Activated T-cell treated with anti-CD3 and anti-CD28 coated beads, Interleukin-2, amount 50 U/mL, for 24 hours (primary cell): ENCODE measurements around the gene RAB13.

Experiments used
- DNase-seq: peaks from one replicate; pipeline ENCODE4 v3.0.0-alpha.2; 2020
- H3K27ac Mint-ChIP-seq: 2 replicates; pipeline ENCODE4 v1.8.0; 2020; ENCODE audit warnings: mild to moderate bottlenecking, mixed read lengths
- H3K27me3 Mint-ChIP-seq: 2 replicates; pipeline ENCODE4 v1.8.0; 2020; ENCODE audit warnings: mixed read lengths
- H3K36me3 Mint-ChIP-seq: 2 replicates; pipeline ENCODE4 v1.8.0; 2020; ENCODE audit warnings: low read depth, mixed read lengths
- H3K4me1 Mint-ChIP-seq: 2 replicates; pipeline ENCODE4 v1.8.0; 2020; ENCODE audit warnings: low read depth, mixed read lengths
- H3K4me3 Mint-ChIP-seq: 2 replicates; pipeline ENCODE4 v1.8.0; 2020; ENCODE audit warnings: mild to moderate bottlenecking, moderate library complexity, mixed read lengths
- H3K9me3 Mint-ChIP-seq: 2 replicates; pipeline ENCODE4 v1.8.0; 2020; ENCODE audit warnings: mixed read lengths

RAB13 gene

GRCh38 chr1:153956997-153957715 is 29.0 kb downstream of the RAB13 start:
- no peaks in the 10 kb centered on the region for H3K27me3 Mint-ChIP-seq
- peaks cover 62% of the 10 kb centered on the region for H3K4me1 Mint-ChIP-seq
- H3K36me3 Mint-ChIP-seq, result peaks cover 78% of the 10 kb centered on the region
- H3K9me3 Mint-ChIP-seq, result no peaks in the 10 kb centered on the region
- DNase-seq, result no peak
- H3K27ac Mint-ChIP-seq, result peak overlapping the region; percentile 98
- H3K4me3 Mint-ChIP-seq, result peak overlapping the region; percentile 93

- DNase-seq, result no peak
- peaks cover 47% of the 10 kb centered on the region for H3K4me1 Mint-ChIP-seq
- no peaks in the 10 kb centered on the region for H3K9me3 Mint-ChIP-seq
- H3K27me3 Mint-ChIP-seq, result no peaks in the 10 kb centered on the region
- peaks cover 79% of the 10 kb centered on the region for H3K36me3 Mint-ChIP-seq
- H3K27ac Mint-ChIP-seq, result peak overlapping the region; percentile 85
- no peak overlapping the region for H3K4me3 Mint-ChIP-seq
Measured at GRCh38 chr1:153954826-153955225, 31.3 kb downstream of the RAB13 start.

GRCh38 chr1:153953859-153954365 is 32.2 kb downstream of the RAB13 start:
- Mint-ChIP-seq H3K4me3 (no peak overlapping the region), H3K4me1 (peaks cover 40% of the 10 kb centered on the region)

GRCh38 chr1:153951801-153952200 is 34.3 kb downstream of the RAB13 start:
- H3K4me3 Mint-ChIP-seq, result no peak overlapping the region
- H3K27me3 Mint-ChIP-seq, result no peaks in the 10 kb centered on the region
- H3K9me3 Mint-ChIP-seq, result no peaks in the 10 kb centered on the region
- peaks cover 85% of the 10 kb centered on the region for H3K36me3 Mint-ChIP-seq
- DNase-seq, result no peak
- H3K27ac Mint-ChIP-seq, result peak overlapping the region; percentile 78
- H3K4me1 Mint-ChIP-seq, result peaks cover 36% of the 10 kb centered on the region

More at GRCh38 chr1:153953859-153954365, 32.2 kb downstream of the RAB13 start:
- H3K27ac Mint-ChIP-seq, result peak overlapping the region; percentile 85
- H3K27me3 Mint-ChIP-seq, result no peaks in the 10 kb centered on the region
- H3K36me3 Mint-ChIP-seq, result peaks cover 81% of the 10 kb centered on the region
- H3K9me3 Mint-ChIP-seq, result no peaks in the 10 kb centered on the region
- no peak for DNase-seq

GRCh38 chr1:153951183-153951582 is 35.0 kb downstream of the RAB13 start:
- Mint-ChIP-seq H3K4me3 (no peak overlapping the region), H3K27me3 (no peaks in the 10 kb centered on the region), H3K36me3 (peaks cover 85% of the 10 kb centered on the region), H3K27ac (peak overlapping the region; percentile 78), H3K9me3 (no peaks in the 10 kb centered on the region), H3K4me1 (peaks cover 32% of the 10 kb centered on the region)
- DNase-seq, result no peak

GRCh38 chr1:153946622-153947241 is 39.4 kb downstream of the RAB13 start, which contains the start of gene DENND4B:
DENND4B (minus strand) TSS chr1:153946718; CDS start chr1:153944374, 2,344 bp downstream.
- Mint-ChIP-seq H3K9me3 (no peaks in the 10 kb centered on the region), H3K36me3 (peaks cover 90% of the 10 kb centered on the region), H3K4me3 (peak within 1 kb of the TSS; percentile 93), H3K27me3 (no peaks in the 10 kb centered on the region), H3K4me1 (peaks cover 29% of the 10 kb centered on the region), H3K27ac (peak within 1 kb of the TSS; percentile 96)
- DNase-seq, result peak; percentile 83

GRCh38 chr1:153945795-153946621 is 40.1 kb downstream of the RAB13 start:
- Mint-ChIP-seq H3K9me3 (no peaks in the 10 kb centered on the region), H3K36me3 (peaks cover 89% of the 10 kb centered on the region), H3K27me3 (no peaks in the 10 kb centered on the region), H3K4me1 (peaks cover 29% of the 10 kb centered on the region), H3K27ac (peak overlapping the region; percentile 96), H3K4me3 (peak overlapping the region; percentile 93)
- DNase-seq, result peak; percentile 82

GRCh38 chr1:153945131-153945794 is 40.9 kb downstream of the RAB13 start:
- H3K36me3 Mint-ChIP-seq, result peaks cover 89% of the 10 kb centered on the region
- H3K27me3 Mint-ChIP-seq, result no peaks in the 10 kb centered on the region
- peak overlapping the region; percentile 96 for H3K27ac Mint-ChIP-seq
- H3K4me1 Mint-ChIP-seq, result peaks cover 31% of the 10 kb centered on the region
- H3K4me3 Mint-ChIP-seq, result peak overlapping the region; percentile 93
- H3K9me3 Mint-ChIP-seq, result no peaks in the 10 kb centered on the region
- DNase-seq, result peak; percentile 79

- H3K27ac Mint-ChIP-seq, result peak overlapping the region; percentile 96
- H3K27me3 Mint-ChIP-seq, result no peaks in the 10 kb centered on the region
- no peak for DNase-seq
- H3K4me3 Mint-ChIP-seq, result peak overlapping the region; percentile 93
- H3K36me3 Mint-ChIP-seq, result peaks cover 89% of the 10 kb centered on the region
- H3K9me3 Mint-ChIP-seq, result no peaks in the 10 kb centered on the region
- peaks cover 32% of the 10 kb centered on the region for H3K4me1 Mint-ChIP-seq
Measured at GRCh38 chr1:153944827-153945117, 41.4 kb downstream of the RAB13 start.

GRCh38 chr1:153944005-153944826 is 41.9 kb downstream of the RAB13 start:
- Mint-ChIP-seq H3K4me3 (peak overlapping the region; percentile 93), H3K27ac (peak overlapping the region; percentile 96), H3K4me1 (peaks cover 32% of the 10 kb centered on the region), H3K9me3 (no peaks in the 10 kb centered on the region), H3K36me3 (peaks cover 89% of the 10 kb centered on the region), H3K27me3 (no peaks in the 10 kb centered on the region)
- DNase-seq, result no peak

- no peak overlapping the region for H3K4me3 Mint-ChIP-seq
- H3K4me1 Mint-ChIP-seq, result peaks cover 32% of the 10 kb centered on the region
- H3K27me3 Mint-ChIP-seq, result no peaks in the 10 kb centered on the region
- peaks cover 85% of the 10 kb centered on the region for H3K36me3 Mint-ChIP-seq
- DNase-seq, result no peak
- no peaks in the 10 kb centered on the region for H3K9me3 Mint-ChIP-seq
- peak overlapping the region; percentile 82 for H3K27ac Mint-ChIP-seq
Measured at GRCh38 chr1:153942766-153943549, 43.2 kb downstream of the RAB13 start.

- H3K36me3 Mint-ChIP-seq, result peaks cover 86% of the 10 kb centered on the region
- no peak overlapping the region for H3K4me3 Mint-ChIP-seq
- no peak for DNase-seq
- H3K27me3 Mint-ChIP-seq, result no peaks in the 10 kb centered on the region
- peak overlapping the region; percentile 82 for H3K27ac Mint-ChIP-seq
- H3K4me1 Mint-ChIP-seq, result peaks cover 30% of the 10 kb centered on the region
- no peaks in the 10 kb centered on the region for H3K9me3 Mint-ChIP-seq
Measured at GRCh38 chr1:153941826-153942725, 44.1 kb downstream of the RAB13 start.
